ENCODE data around the gene PRKCD.

GRCh38 chr3:53222183-53222901 lies 61.3 kb downstream of the PRKCD start:
- TF ChIP-seq, protein P1, sequence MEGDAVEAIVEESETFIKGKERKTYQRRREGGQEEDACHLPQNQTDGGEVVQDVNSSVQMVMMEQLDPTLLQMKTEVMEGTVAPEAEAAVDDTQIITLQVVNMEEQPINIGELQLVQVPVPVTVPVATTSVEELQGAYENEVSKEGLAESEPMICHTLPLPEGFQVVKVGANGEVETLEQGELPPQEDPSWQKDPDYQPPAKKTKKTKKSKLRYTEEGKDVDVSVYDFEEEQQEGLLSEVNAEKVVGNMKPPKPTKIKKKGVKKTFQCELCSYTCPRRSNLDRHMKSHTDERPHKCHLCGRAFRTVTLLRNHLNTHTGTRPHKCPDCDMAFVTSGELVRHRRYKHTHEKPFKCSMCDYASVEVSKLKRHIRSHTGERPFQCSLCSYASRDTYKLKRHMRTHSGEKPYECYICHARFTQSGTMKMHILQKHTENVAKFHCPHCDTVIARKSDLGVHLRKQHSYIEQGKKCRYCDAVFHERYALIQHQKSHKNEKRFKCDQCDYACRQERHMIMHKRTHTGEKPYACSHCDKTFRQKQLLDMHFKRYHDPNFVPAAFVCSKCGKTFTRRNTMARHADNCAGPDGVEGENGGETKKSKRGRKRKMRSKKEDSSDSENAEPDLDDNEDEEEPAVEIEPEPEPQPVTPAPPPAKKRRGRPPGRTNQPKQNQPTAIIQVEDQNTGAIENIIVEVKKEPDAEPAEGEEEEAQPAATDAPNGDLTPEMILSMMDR (IDR thresholded peaks at IDR 0.05): no peak
- TF ChIP-seq POLR2A (IDR thresholded peaks at IDR 0.05): no peak

All from lower leg skin (tissue), 3 donors.